OCI-LY7 (cell line): ENCODE results near the gene AK9. TPM values are rescaled to one million over a fixed set of nuclear protein-coding genes. Genes with fewer than 3 reads are reported as not detected.

Source experiments
- BruUV-seq: library from RNA; stranded (reverse); fragments of 400-500 nt; replicated peaks from 2 replicates; lab custom pipeline; 2021; lab: Mats Ljungman, UMichigan
- CTCF ChIA-PET: fragments of 300-600 bp; sonication (Branson Sonifier 250); formaldehyde crosslinking; loops from one replicate; lab custom pipeline; 2022; ENCODE audit warnings: antibody characterized with exemption; ENCODE audit not compliant: unreplicated experiment; lab: Charles Lee
- POLR2A ChIA-PET: fragments of 300-600 bp; sonication (Branson Sonifier 250); formaldehyde crosslinking; loops from one replicate; lab custom pipeline; 2022; ENCODE audit warnings: antibody characterized with exemption; lab: Charles Lee
- DNase-seq: peaks from one replicate; pipeline ENCODE4 v3.0.0-alpha.2; 2015; ENCODE audit warnings: low spot score
- H2AFZ ChIP-seq: fragments of 200-600 bp; sonication (generic), shearing (Covaris generic); 2 replicates; pipeline ENCODE4 v1.6.1; 2014; ENCODE audit warnings: mild to moderate bottlenecking, antibody characterized with exemption, low read length, moderate library complexity
- H3K27ac ChIP-seq: fragments of 200-600 bp; sonication (generic); 2 replicates; pipeline ENCODE4 v1.5.1; 2014; ENCODE audit warnings: mixed run types, low read depth, mild to moderate bottlenecking, moderate library complexity, low read length, inconsistent platforms; ENCODE audit not compliant: poor library complexity, severe bottlenecking
- H3K36me3 ChIP-seq: fragments of 200-600 bp; sonication (generic); 2 replicates; pipeline ENCODE4 v1.6.1; 2014; ENCODE audit warnings: mild to moderate bottlenecking, antibody characterized with exemption, low read length, moderate library complexity, mixed read lengths; ENCODE audit not compliant: insufficient read depth
- H3K4me1 ChIP-seq: fragments of 200-600 bp; sonication (generic); 2 replicates; pipeline ENCODE4 v1.5.1; 2014; ENCODE audit warnings: mild to moderate bottlenecking, low read length; ENCODE audit not compliant: insufficient read depth, poor library complexity, severe bottlenecking
- H3K4me2 ChIP-seq: fragments of 200-600 bp; sonication (generic); 2 replicates; pipeline ENCODE4 v1.6.1; 2014; ENCODE audit warnings: mild to moderate bottlenecking, low read length
- H3K4me3 ChIP-seq: fragments of 200-600 bp; sonication (generic); 2 replicates; pipeline ENCODE4 v1.5.1; 2014; ENCODE audit warnings: mild to moderate bottlenecking, low read depth, low read length; ENCODE audit not compliant: poor library complexity, severe bottlenecking
- H3K79me2 ChIP-seq: fragments of 200-600 bp; sonication (generic); 2 replicates; pipeline ENCODE4 v1.6.1; 2016; ENCODE audit warnings: low read depth, mild to moderate bottlenecking, low read length, moderate library complexity, mixed read lengths; ENCODE audit not compliant: insufficient read depth
- H3K9me2 ChIP-seq: fragments of 200-600 bp; sonication (generic); 2 replicates; pipeline ENCODE4 v1.6.1; 2016; ENCODE audit warnings: mild to moderate bottlenecking, low read length, mixed read lengths; ENCODE audit not compliant: insufficient read depth
- H3K9me3 ChIP-seq: fragments of 200-600 bp; sonication (generic); 2 replicates; pipeline ENCODE4 v1.6.1; 2014; ENCODE audit warnings: mild to moderate bottlenecking, mixed run types, low read length, mixed read lengths
- H4K20me1 ChIP-seq: fragments of 200-600 bp; sonication (generic); 2 replicates; pipeline ENCODE4 v1.6.1; 2014; ENCODE audit warnings: mild to moderate bottlenecking, antibody characterized with exemption, low read length, moderate library complexity, mixed read lengths; ENCODE audit not compliant: insufficient read depth
- CTCF ChIP-seq: fragments of 200-600 bp; sonication (generic); conservative IDR thresholded peaks from 2 replicates; pipeline ENCODE4 v1.5.1; 2014; ENCODE audit warnings: mild to moderate bottlenecking, antibody characterized with exemption, low read length, moderate library complexity, mixed read lengths
- EZH2phosphoT487 ChIP-seq: fragments of 200-600 bp; sonication (generic); IDR thresholded peaks from 2 replicates; pipeline ENCODE4 v1.6.1; 2018; ENCODE audit warnings: low read depth, borderline replicate concordance, mild to moderate bottlenecking, mixed run types, antibody characterized with exemption, low read length, moderate library complexity, mixed read lengths
- intact Hi-C: fragments of 100-400 bp; cut with micrococcal nuclease; formaldehyde crosslinking; loops from one replicate; pipeline ENCODE4 v1.10.0; 2022; ENCODE audit not compliant: unreplicated experiment
- total RNA-seq, 2 experiments: library from RNA; depleted of rRNA in 1 of 2; stranded (reverse); fragments of >200 nt in 1 of 2; shearing (Covaris generic) in 1 of 2; gene quantifications; 2 replicates each; pipeline ENCODE4 v1.2.3, GENCODE V29; 2014 to 2022

AK9 gene
- total RNA-seq, 2 experiments from 2014 or later = 4.9 to 6.7 TPM

DNA sequence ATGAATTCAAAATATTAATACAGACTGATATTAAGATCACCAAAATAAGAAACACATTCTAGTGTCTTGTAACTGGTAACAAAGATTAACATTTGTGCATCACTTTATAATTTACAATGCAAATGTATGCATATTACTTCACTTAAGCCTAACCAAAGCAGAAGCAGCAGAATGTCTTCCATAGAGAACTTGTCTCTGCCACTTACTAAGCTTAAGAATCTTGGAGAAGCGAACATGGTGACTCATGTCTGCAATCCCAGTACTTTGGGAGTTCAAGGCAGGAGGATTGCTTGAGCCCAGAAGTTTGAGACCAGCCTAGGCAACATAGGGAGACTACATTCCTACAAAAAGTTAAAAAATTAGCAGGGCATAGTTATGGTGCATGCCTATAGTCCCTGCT lies 18.8 kb downstream of the AK9 start:
- TF ChIP-seq EZH2phosphoT487 (no peak), CTCF (no peak)
- Histone ChIP-seq H3K36me3 (no peaks in the 10 kb centered on the region), H3K9me3 (no peaks in the 10 kb centered on the region), H3K9me2 (no peaks in the 10 kb centered on the region), H2AFZ (no peak overlapping the region), H4K20me1 (no peaks in the 10 kb centered on the region), H3K4me1 (peaks cover 3% of the 10 kb centered on the region), H3K79me2 (no peaks in the 10 kb centered on the region), H3K27ac (no peak overlapping the region), H3K4me2 (no peak overlapping the region), H3K4me3 (no peak overlapping the region)
- ChIA-PET POLR2A (interaction anchor here (0.7 kb wide), 1 partner anchor 21 kb away, joined by 3 read pairs; no protein-coding TSS in a partner anchor), CTCF (no interaction called here)
- BruUV-seq = no TSS peak
- no peak for DNase-seq
- intact Hi-C loops = no loop called here

GRCh38 chr6:109671733-109672132 lies 19.3 kb downstream of the AK9 start:
- Histone ChIP-seq H4K20me1 (no peaks in the 10 kb centered on the region), H2AFZ (no peak overlapping the region), H3K4me2 (no peak overlapping the region), H3K9me2 (no peaks in the 10 kb centered on the region), H3K4me1 (peaks cover 3% of the 10 kb centered on the region), H3K4me3 (no peak overlapping the region), H3K79me2 (no peaks in the 10 kb centered on the region), H3K9me3 (no peaks in the 10 kb centered on the region), H3K36me3 (no peaks in the 10 kb centered on the region), H3K27ac (no peak overlapping the region)
- ChIA-PET CTCF (no interaction called here), POLR2A (interaction anchor here (0.7 kb wide), 1 partner anchor 22 kb away, joined by 3 read pairs; no protein-coding TSS in a partner anchor)
- intact Hi-C loops = no loop called here
- TF ChIP-seq EZH2phosphoT487 (no peak), CTCF (no peak)
- no peak for DNase-seq
- BruUV-seq = no TSS peak

DNA sequence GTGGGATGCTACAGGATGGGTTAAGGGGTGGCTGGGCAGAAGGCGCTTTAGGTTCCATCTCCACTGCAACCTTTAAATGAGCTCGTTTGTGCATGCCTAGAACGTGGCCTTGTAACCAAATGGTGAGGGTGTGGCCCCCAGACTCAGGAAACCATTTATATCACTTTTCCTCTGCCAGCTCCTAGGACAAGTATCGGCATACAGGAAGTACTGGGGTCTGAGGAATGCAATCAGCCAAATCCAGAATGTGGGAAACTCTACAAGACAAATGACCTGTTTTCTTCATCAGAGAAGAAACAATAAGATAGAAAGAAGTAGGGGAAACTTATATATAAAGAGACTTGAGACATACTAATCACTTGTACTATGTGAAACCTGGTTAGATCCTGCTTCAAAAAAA lies 21.2 kb downstream of the AK9 start:
- Histone ChIP-seq H3K79me2 (no peaks in the 10 kb centered on the region), H3K36me3 (no peaks in the 10 kb centered on the region), H3K9me3 (no peaks in the 10 kb centered on the region), H3K4me1 (peaks cover under 1% of the 10 kb centered on the region), H3K4me3 (no peak overlapping the region), H3K9me2 (no peaks in the 10 kb centered on the region), H3K4me2 (no peak overlapping the region), H3K27ac (no peak overlapping the region), H4K20me1 (no peaks in the 10 kb centered on the region), H2AFZ (no peak overlapping the region)
- no peak for DNase-seq
- intact Hi-C loops = no loop called here
- no peak for TF ChIP-seq CTCF
- TF ChIP-seq EZH2phosphoT487 = no peak
- ChIA-PET CTCF (no interaction called here), POLR2A (interaction anchor here (0.6 kb wide), 1 partner anchor 43 kb away, joined by 5 read pairs; no protein-coding TSS in a partner anchor)
- BruUV-seq = no TSS peak
